SK-N-SH treated with all-trans-retinoic acid at 6 μM for 48 hours (cell line): ENCODE results near the gene ARFGEF3.

Experiments used
- ATAC-seq: fragments of 200-7000 bp; cut with Tn5 transposase; 3 replicates; pipeline ENCODE4 v1.9.1; 2020; ENCODE audit warnings: mild to moderate bottlenecking, moderate library complexity
- ARNTL ChIP-seq: fragments of 450-650 bp; formaldehyde crosslinking; IDR thresholded peaks from 2 replicates; pipeline ENCODE4 v1.5.0; 2020; ENCODE audit warnings: low read depth, mild to moderate bottlenecking, moderate library complexity, borderline replicate concordance
- BACH2 ChIP-seq: fragments of 250-450 bp; sonication (Bioruptor Pico); IDR thresholded peaks from 2 replicates; pipeline ENCODE4 v1.9.0; 2021; ENCODE audit warnings: mild to moderate bottlenecking, borderline replicate concordance
- CREB5 ChIP-seq: fragments of 250-450 bp; sonication (Bioruptor Pico); IDR thresholded peaks from 2 replicates; pipeline ENCODE4 v1.5.1; 2020; ENCODE audit warnings: low read depth, mild to moderate bottlenecking, moderate library complexity
- CSDC2 ChIP-seq: fragments of 250-450 bp; sonication (Bioruptor Pico); IDR thresholded peaks from 2 replicates; pipeline ENCODE4 v1.5.0; 2020; ENCODE audit warnings: mild to moderate bottlenecking, moderate library complexity
- CSRNP3 ChIP-seq: fragments of 250-450 bp; sonication (Bioruptor Pico); IDR thresholded peaks from 2 replicates; pipeline ENCODE4 v1.5.1; 2021; ENCODE audit warnings: mild to moderate bottlenecking, moderate library complexity
- ESRRG ChIP-seq: fragments of 250-450 bp; sonication (Bioruptor Pico); IDR thresholded peaks from 2 replicates; pipeline ENCODE4 v1.6.1; 2021; ENCODE audit warnings: mild to moderate bottlenecking
- GLIS3 ChIP-seq: fragments of 250-450 bp; sonication (Bioruptor Pico); IDR thresholded peaks from 2 replicates; pipeline ENCODE4 v1.5.0; 2020; ENCODE audit warnings: mild to moderate bottlenecking, moderate library complexity
- ISL1 ChIP-seq: fragments of 250-450 bp; sonication (Bioruptor Pico); IDR thresholded peaks from 2 replicates; pipeline ENCODE4 v2.1.2; 2022; ENCODE audit warnings: mild to moderate bottlenecking, moderate library complexity
- OSR1 ChIP-seq: fragments of 250-450 bp; sonication (Bioruptor Pico); IDR thresholded peaks from 2 replicates; pipeline ENCODE4 v1.8.0; 2022; ENCODE audit warnings: moderate library complexity, mild to moderate bottlenecking, inconsistent platforms
- PATZ1 ChIP-seq: fragments of 250-450 bp; sonication (Bioruptor Pico); IDR thresholded peaks from 2 replicates; pipeline ENCODE4 v1.8.0; 2020; ENCODE audit warnings: mild to moderate bottlenecking, moderate library complexity, borderline replicate concordance
- POU6F1 ChIP-seq: fragments of 250-450 bp; sonication (Bioruptor Pico); IDR thresholded peaks from 2 replicates; pipeline ENCODE4 v1.8.0; 2021; ENCODE audit warnings: low read depth, mild to moderate bottlenecking, moderate library complexity, borderline replicate concordance
- PPARA ChIP-seq: fragments of 250-450 bp; sonication (Bioruptor Pico); IDR thresholded peaks from 2 replicates; pipeline ENCODE4 v1.5.0; 2020; ENCODE audit warnings: mild to moderate bottlenecking, borderline replicate concordance
- RARB ChIP-seq: fragments of 250-450 bp; sonication (Bioruptor Pico); IDR thresholded peaks from 2 replicates; pipeline ENCODE4 v1.8.0; 2021; ENCODE audit warnings: mild to moderate bottlenecking, moderate library complexity
- SNAI2 ChIP-seq: fragments of 250-450 bp; sonication (Bioruptor Pico); IDR thresholded peaks from 2 replicates; pipeline ENCODE4 v1.5.0; 2020; ENCODE audit warnings: mild to moderate bottlenecking, moderate library complexity
- TCF4 ChIP-seq: fragments of 250-450 bp; sonication (Bioruptor Pico); IDR thresholded peaks from 2 replicates; pipeline ENCODE4 v1.8.0; 2021; ENCODE audit warnings: mild to moderate bottlenecking, moderate library complexity, borderline replicate concordance
- TOX ChIP-seq: fragments of 250-450 bp; sonication (Bioruptor Pico); IDR thresholded peaks from 2 replicates; pipeline ENCODE4 v1.8.0; 2021; ENCODE audit warnings: mild to moderate bottlenecking, moderate library complexity, borderline replicate concordance
- ZC3H10 ChIP-seq: fragments of 250-450 bp; sonication (Bioruptor Pico); IDR thresholded peaks from 2 replicates; pipeline ENCODE4 v1.5.1; 2021; ENCODE audit warnings: mild to moderate bottlenecking, moderate library complexity
- ZFP3 ChIP-seq: fragments of 250-450 bp; sonication (Bioruptor Pico); IDR thresholded peaks from 2 replicates; pipeline ENCODE4 v1.5.0; 2020; ENCODE audit warnings: mild to moderate bottlenecking, moderate library complexity
- ZFP30 ChIP-seq: fragments of 450-650 bp; formaldehyde crosslinking; IDR thresholded peaks from 2 replicates; pipeline ENCODE4 v1.5.0; 2022; ENCODE audit warnings: mild to moderate bottlenecking, moderate library complexity
- ZNF565 ChIP-seq: fragments of 450-650 bp; formaldehyde crosslinking; conservative IDR thresholded peaks from 2 replicates; pipeline ENCODE4 v1.5.0; 2020; ENCODE audit warnings: low read depth, mild to moderate bottlenecking, moderate library complexity
- ZNF70 ChIP-seq: fragments of 450-650 bp; formaldehyde crosslinking; IDR thresholded peaks from 2 replicates; pipeline ENCODE4 v1.5.0; 2020; ENCODE audit warnings: mild to moderate bottlenecking, moderate library complexity
- ZNF8 ChIP-seq: fragments of 450-650 bp; formaldehyde crosslinking; IDR thresholded peaks from 2 replicates; pipeline ENCODE4 v1.5.0; 2020; ENCODE audit warnings: mild to moderate bottlenecking, moderate library complexity

The ARFGEF3 gene

GRCh38 chr6:138234363-138234762 is 72.6 kb downstream of the ARFGEF3 start:
- ATAC-seq: no peak
- TF ChIP-seq ARNTL (CRISPR knock-in tag) (no peak), ZC3H10 (no peak), GLIS3 (CRISPR knock-in tag) (no peak), OSR1 (CRISPR knock-in tag) (no peak), POU6F1 (CRISPR knock-in tag) (no peak), ZNF8 (CRISPR knock-in tag) (no peak), CSRNP3 (CRISPR knock-in tag) (no peak), ESRRG (no peak), TOX (CRISPR knock-in tag) (no peak), TCF4 (CRISPR knock-in tag) (no peak), BACH2 (CRISPR knock-in tag) (no peak), PATZ1 (CRISPR knock-in tag) (no peak), ISL1 (no peak), RARB (CRISPR knock-in tag) (no peak), CREB5 (CRISPR knock-in tag) (no peak), ZNF70 (no peak), ZFP30 (no peak), ZFP3 (no peak), PPARA (CRISPR knock-in tag) (no peak), ZNF565 (CRISPR knock-in tag) (no peak)
- TF ChIP-seq, all 23 proteins: peak for 0

GRCh38 chr6:138235205-138235604 is 73.5 kb downstream of the ARFGEF3 start:
- TF ChIP-seq OSR1 (CRISPR knock-in tag): no peak
- no peak for TF ChIP-seq CSRNP3 (CRISPR knock-in tag)
- TF ChIP-seq ZC3H10: no peak
- no peak for TF ChIP-seq TOX (CRISPR knock-in tag)
- TF ChIP-seq SNAI2 (CRISPR knock-in tag): no peak
- TF ChIP-seq ZNF565 (CRISPR knock-in tag): no peak
- no peak for TF ChIP-seq CSDC2 (CRISPR knock-in tag)
- TF ChIP-seq ZFP3: no peak
- no peak for TF ChIP-seq TCF4 (CRISPR knock-in tag)
- ATAC-seq: no peak

- TF ChIP-seq POU6F1 (CRISPR knock-in tag) (no peak), ISL1 (no peak), ARNTL (CRISPR knock-in tag) (no peak), RARB (CRISPR knock-in tag) (no peak), ZNF565 (CRISPR knock-in tag) (no peak), SNAI2 (CRISPR knock-in tag) (no peak)
- no peak for ATAC-seq
These were observed 74.0 kb downstream of the ARFGEF3 start for GRCh38 chr6:138235693-138236092.
